ENCODE data around the gene TMEM132D. TPM values are rescaled to one million over a fixed set of nuclear protein-coding genes. Genes with fewer than 3 reads are reported as not detected.

The TMEM132D gene
- total and polyA plus RNA-seq, 4 donors: 0.01 to 0.14 (median 0.08) TPM

DNA sequence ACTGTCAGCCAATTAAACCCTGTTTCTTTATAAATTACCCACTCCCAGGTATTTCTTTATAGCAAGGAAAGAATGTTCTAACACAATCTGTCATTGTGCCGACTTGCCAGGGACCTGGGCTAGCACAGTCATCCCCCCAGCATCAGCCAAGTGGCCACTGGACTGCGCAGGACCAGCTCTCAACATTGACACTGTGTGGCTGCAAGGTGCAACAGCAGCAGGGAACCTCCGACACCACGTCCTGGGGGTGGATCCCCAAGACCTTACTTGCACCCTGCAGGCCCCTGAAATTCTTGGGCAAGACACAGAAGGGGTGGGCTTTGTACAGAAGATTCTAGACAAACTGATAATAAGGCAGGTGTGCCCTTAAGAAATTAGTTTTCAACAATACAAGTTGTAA lies 741.0 kb downstream of the TMEM132D start:
- no peak overlapping the region for H3K4me3 ChIP-seq (ENCODE audit: low read depth in 1 of 3, low read length in 3 of 3)
- no peaks in the 10 kb centered on the region for H3K36me3 ChIP-seq (ENCODE audit: control insufficient read depth in 4 of 4, insufficient read depth in 3 of 4, low read depth in 1 of 4, low read length in 3 of 4)
- no peak overlapping the region for H3K27ac ChIP-seq (ENCODE audit: low read depth in 1 of 2, low read length in 2 of 2)
- TF ChIP-seq, protein P1, sequence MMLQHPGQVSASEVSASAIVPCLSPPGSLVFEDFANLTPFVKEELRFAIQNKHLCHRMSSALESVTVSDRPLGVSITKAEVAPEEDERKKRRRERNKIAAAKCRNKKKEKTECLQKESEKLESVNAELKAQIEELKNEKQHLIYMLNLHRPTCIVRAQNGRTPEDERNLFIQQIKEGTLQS (IDR thresholded peaks at IDR 0.05): no peak
- TF ChIP-seq SP1 (IDR thresholded peaks at IDR 0.05) (no peak), TAF1 (conservative IDR thresholded peaks at IDR 0.05) (no peak), RXRA (IDR thresholded peaks at IDR 0.05) (no peak)
- no peak for DNase-seq (ENCODE audit: low spot score)
- no peak overlapping the region for H3K9ac ChIP-seq (ENCODE audit: low read depth in 1 of 2, low read length in 2 of 2)
- H3K27me3 ChIP-seq (ENCODE audit: control insufficient read depth in 4 of 4, insufficient read depth in 4 of 4, low read length in 3 of 4): no peaks in the 10 kb centered on the region
- WGBS: 77% methylated on average over 4 of the region's 4 CpGs
- peaks cover 0 to 4% (median 0%) of the 10 kb centered on the region in 4 donors for H3K9me3 ChIP-seq (ENCODE audit: control insufficient read depth in 4 of 4, low read length in 3 of 4)
- H3K4me1 ChIP-seq (ENCODE audit: control insufficient read depth in 4 of 4, insufficient read depth in 4 of 4, low read length in 3 of 4): no peaks in the 10 kb centered on the region

DNA sequence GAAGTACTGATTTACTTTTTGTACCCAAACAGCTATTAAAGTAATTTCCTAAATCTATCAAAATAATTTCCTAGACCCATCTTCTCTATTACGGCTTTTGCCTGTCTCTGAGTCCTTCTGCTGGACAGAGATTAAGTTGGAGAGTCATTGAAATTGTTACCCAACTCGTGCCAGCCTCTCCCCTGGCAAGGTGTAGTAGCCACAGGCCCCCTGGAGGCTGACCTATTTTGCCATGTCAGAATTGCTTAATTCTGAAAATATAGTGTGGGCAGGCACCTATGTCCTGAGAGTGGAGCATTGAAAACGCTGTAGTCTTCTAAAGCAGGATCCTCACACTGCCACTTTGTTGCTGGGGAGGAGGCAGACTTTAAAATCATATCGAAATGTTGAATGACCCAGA lies 742.3 kb downstream of the TMEM132D start:
- 48% methylated on average over 4 of the region's 4 CpGs for WGBS

More for the DNA sequence above, 742.3 kb downstream of the TMEM132D start:
- no peak for DNase-seq (ENCODE audit: low spot score)
- Histone ChIP-seq H3K4me1 (ENCODE audit: control insufficient read depth in 4 of 4, insufficient read depth in 4 of 4, low read length in 3 of 4) (no peaks in the 10 kb centered on the region), H3K9me3 (ENCODE audit: control insufficient read depth in 4 of 4, low read length in 3 of 4) (peaks cover 0 to 4% (median 0%) of the 10 kb centered on the region in 4 donors), H3K27ac (ENCODE audit: low read depth in 1 of 2, low read length in 2 of 2) (no peak overlapping the region), H3K27me3 (ENCODE audit: control insufficient read depth in 4 of 4, insufficient read depth in 4 of 4, low read length in 3 of 4) (no peaks in the 10 kb centered on the region), H3K9ac (ENCODE audit: low read depth in 1 of 2, low read length in 2 of 2) (no peak overlapping the region), H3K36me3 (ENCODE audit: control insufficient read depth in 4 of 4, insufficient read depth in 3 of 4, low read depth in 1 of 4, low read length in 3 of 4) (no peaks in the 10 kb centered on the region), H3K4me3 (ENCODE audit: low read depth in 1 of 3, low read length in 3 of 3) (no peak overlapping the region)
- TF ChIP-seq TAF1 (conservative IDR thresholded peaks at IDR 0.05) (no peak), YY1 (IDR thresholded peaks at IDR 0.05) (no peak), HNF4G (IDR thresholded peaks at IDR 0.05) (no peak), HNF4A (conservative IDR thresholded peaks at IDR 0.05) (no peak), FOXA1 (IDR thresholded peaks at IDR 0.05) (no peak), RXRA (IDR thresholded peaks at IDR 0.05) (no peak), GABPA (IDR thresholded peaks at IDR 0.05 in 1 of 2, conservative IDR thresholded peaks at IDR 0.05 in 1 of 2) (no peak), EGR1 (IDR thresholded peaks at IDR 0.05; ENCODE audit: low read depth in 2 of 2) (no peak), JUND (IDR thresholded peaks at IDR 0.05) (no peak), NR2F2 (IDR thresholded peaks at IDR 0.05) (no peak)
- TF ChIP-seq, protein P2, sequence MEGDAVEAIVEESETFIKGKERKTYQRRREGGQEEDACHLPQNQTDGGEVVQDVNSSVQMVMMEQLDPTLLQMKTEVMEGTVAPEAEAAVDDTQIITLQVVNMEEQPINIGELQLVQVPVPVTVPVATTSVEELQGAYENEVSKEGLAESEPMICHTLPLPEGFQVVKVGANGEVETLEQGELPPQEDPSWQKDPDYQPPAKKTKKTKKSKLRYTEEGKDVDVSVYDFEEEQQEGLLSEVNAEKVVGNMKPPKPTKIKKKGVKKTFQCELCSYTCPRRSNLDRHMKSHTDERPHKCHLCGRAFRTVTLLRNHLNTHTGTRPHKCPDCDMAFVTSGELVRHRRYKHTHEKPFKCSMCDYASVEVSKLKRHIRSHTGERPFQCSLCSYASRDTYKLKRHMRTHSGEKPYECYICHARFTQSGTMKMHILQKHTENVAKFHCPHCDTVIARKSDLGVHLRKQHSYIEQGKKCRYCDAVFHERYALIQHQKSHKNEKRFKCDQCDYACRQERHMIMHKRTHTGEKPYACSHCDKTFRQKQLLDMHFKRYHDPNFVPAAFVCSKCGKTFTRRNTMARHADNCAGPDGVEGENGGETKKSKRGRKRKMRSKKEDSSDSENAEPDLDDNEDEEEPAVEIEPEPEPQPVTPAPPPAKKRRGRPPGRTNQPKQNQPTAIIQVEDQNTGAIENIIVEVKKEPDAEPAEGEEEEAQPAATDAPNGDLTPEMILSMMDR (IDR thresholded peaks at IDR 0.05; ENCODE audit: low read depth, low read length, missing input control): no peak
- TF ChIP-seq, protein P1 (IDR thresholded peaks at IDR 0.05): no peak
- TF ChIP-seq, protein P3, sequence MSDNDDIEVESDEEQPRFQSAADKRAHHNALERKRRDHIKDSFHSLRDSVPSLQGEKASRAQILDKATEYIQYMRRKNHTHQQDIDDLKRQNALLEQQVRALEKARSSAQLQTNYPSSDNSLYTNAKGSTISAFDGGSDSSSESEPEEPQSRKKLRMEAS (IDR thresholded peaks at IDR 0.05): no peak
- TF ChIP-seq, protein P4, sequence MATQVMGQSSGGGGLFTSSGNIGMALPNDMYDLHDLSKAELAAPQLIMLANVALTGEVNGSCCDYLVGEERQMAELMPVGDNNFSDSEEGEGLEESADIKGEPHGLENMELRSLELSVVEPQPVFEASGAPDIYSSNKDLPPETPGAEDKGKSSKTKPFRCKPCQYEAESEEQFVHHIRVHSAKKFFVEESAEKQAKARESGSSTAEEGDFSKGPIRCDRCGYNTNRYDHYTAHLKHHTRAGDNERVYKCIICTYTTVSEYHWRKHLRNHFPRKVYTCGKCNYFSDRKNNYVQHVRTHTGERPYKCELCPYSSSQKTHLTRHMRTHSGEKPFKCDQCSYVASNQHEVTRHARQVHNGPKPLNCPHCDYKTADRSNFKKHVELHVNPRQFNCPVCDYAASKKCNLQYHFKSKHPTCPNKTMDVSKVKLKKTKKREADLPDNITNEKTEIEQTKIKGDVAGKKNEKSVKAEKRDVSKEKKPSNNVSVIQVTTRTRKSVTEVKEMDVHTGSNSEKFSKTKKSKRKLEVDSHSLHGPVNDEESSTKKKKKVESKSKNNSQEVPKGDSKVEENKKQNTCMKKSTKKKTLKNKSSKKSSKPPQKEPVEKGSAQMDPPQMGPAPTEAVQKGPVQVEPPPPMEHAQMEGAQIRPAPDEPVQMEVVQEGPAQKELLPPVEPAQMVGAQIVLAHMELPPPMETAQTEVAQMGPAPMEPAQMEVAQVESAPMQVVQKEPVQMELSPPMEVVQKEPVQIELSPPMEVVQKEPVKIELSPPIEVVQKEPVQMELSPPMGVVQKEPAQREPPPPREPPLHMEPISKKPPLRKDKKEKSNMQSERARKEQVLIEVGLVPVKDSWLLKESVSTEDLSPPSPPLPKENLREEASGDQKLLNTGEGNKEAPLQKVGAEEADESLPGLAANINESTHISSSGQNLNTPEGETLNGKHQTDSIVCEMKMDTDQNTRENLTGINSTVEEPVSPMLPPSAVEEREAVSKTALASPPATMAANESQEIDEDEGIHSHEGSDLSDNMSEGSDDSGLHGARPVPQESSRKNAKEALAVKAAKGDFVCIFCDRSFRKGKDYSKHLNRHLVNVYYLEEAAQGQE (IDR thresholded peaks at IDR 0.05): no peak
- TF ChIP-seq, protein P5, sequence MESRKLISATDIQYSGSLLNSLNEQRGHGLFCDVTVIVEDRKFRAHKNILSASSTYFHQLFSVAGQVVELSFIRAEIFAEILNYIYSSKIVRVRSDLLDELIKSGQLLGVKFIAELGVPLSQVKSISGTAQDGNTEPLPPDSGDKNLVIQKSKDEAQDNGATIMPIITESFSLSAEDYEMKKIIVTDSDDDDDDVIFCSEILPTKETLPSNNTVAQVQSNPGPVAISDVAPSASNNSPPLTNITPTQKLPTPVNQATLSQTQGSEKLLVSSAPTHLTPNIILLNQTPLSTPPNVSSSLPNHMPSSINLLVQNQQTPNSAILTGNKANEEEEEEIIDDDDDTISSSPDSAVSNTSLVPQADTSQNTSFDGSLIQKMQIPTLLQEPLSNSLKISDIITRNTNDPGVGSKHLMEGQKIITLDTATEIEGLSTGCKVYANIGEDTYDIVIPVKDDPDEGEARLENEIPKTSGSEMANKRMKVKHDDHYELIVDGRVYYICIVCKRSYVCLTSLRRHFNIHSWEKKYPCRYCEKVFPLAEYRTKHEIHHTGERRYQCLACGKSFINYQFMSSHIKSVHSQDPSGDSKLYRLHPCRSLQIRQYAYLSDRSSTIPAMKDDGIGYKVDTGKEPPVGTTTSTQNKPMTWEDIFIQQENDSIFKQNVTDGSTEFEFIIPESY (IDR thresholded peaks at IDR 0.05): no peak

All from liver (tissue), 9 donors.